Choroid plexus epithelial cell (primary cell): ENCODE results near the gene LAS1L.
"Not testable (repeated sequence)": the region's sequence is repeated elsewhere in the genome, so short reads cannot be mapped to it uniquely, and the experiment has no call there.

Experiments
- DNase-seq: peaks from one replicate; pipeline ENCODE4 v3.0.0-alpha.2; 2010; ENCODE audit warnings: low read depth
- H3K4me3 ChIP-seq: 2 replicates; pipeline ENCODE4 v1.5.1; 2011; ENCODE audit warnings: low read depth, mild to moderate bottlenecking, control low read depth, low read length, moderate library complexity
- CTCF ChIP-seq: conservative IDR thresholded peaks from 2 replicates; pipeline ENCODE4 v1.5.1; 2011; ENCODE audit warnings: low read depth, mild to moderate bottlenecking, control low read depth, inconsistent platforms, low read length, moderate library complexity

Gene LAS1L

GRCh38 chrX:65491620-65492019, 43.0 kb downstream of the LAS1L start:
- H3K4me3 ChIP-seq = no peak overlapping the region
- DNase-seq = no peak
- no peak for TF ChIP-seq CTCF

- no peak for TF ChIP-seq CTCF
- H3K4me3 ChIP-seq = no peak overlapping the region
- DNase-seq = peak; percentile 14
Observed at GRCh38 chrX:65488495-65488894, 46.1 kb downstream of the LAS1L start.

- no peak for DNase-seq
Observed at GRCh38 chrX:65480960-65481359, 53.6 kb downstream of the LAS1L start.

GRCh38 chrX:65479102-65479501, 55.5 kb downstream of the LAS1L start:
- DNase-seq, H3K4me3 ChIP-seq: not testable (repeated sequence)

More at GRCh38 chrX:65480960-65481359, 53.6 kb downstream of the LAS1L start:
- TF ChIP-seq CTCF = no peak
- H3K4me3 ChIP-seq = no peak overlapping the region

GRCh38 chrX:65476564-65476963, 58.0 kb downstream of the LAS1L start:
- TF ChIP-seq CTCF = no peak

GRCh38 chrX:65463550-65463949, 71.0 kb downstream of the LAS1L start:
- peak; percentile 6 for DNase-seq
- H3K4me3 ChIP-seq = no peak overlapping the region
- TF ChIP-seq CTCF = no peak

More at GRCh38 chrX:65476564-65476963, 58.0 kb downstream of the LAS1L start:
- no peak for DNase-seq
- H3K4me3 ChIP-seq = no peak overlapping the region
